GM12878 (cell line): ENCODE results near the gene PSMB3.
A peak's percentile ranks its signal among the peaks of the same experiment; 100 is the strongest.

Source experiments
- ATF2 ChIP-seq: IDR thresholded peaks from 2 replicates; pipeline ENCODE4 v1.6.1; 2012; ENCODE audit warnings: low read length, inconsistent platforms
- CEBPB ChIP-seq, 2 experiments: fragments of 150-350 bp in 1 of 2; IDR thresholded peaks; 2 replicates each; pipeline ENCODE4 v1.6.1; 2012 to 2014; ENCODE audit warnings: low read depth in 2 of 2, low read length in 2 of 2, borderline replicate concordance in 1 of 2, inconsistent platforms in 1 of 2
- CUX1 ChIP-seq: IDR thresholded peaks from 2 replicates; pipeline ENCODE4 v1.6.1; 2012; ENCODE audit warnings: improper control_type of control experiment, low read depth, low read length; ENCODE audit not compliant: insufficient replicate concordance
- EZH2 ChIP-seq: IDR thresholded peaks from 2 replicates; pipeline ENCODE4 v1.6.1; 2012; ENCODE audit warnings: low read depth, mild to moderate bottlenecking, control low read depth, inconsistent platforms, low read length, borderline replicate concordance; ENCODE audit not compliant: control insufficient read depth
- HCFC1 ChIP-seq: fragments of 150-350 bp; IDR thresholded peaks from 2 replicates; pipeline ENCODE4 v1.6.1; 2014; ENCODE audit warnings: low read length
- NR2C2 ChIP-seq: IDR thresholded peaks from 2 replicates; pipeline ENCODE4 v1.6.1; 2011; ENCODE audit warnings: borderline replicate concordance, low read depth; ENCODE audit not compliant: control insufficient read depth, insufficient read length
- POLR2AphosphoS2 ChIP-seq: IDR thresholded peaks from 2 replicates; pipeline ENCODE4 v1.6.1; 2011; ENCODE audit warnings: low read depth, mild to moderate bottlenecking, low read length, improper control_type of control experiment, moderate library complexity
- RAD21 ChIP-seq: IDR thresholded peaks from 2 replicates; pipeline ENCODE4 v1.6.1; 2011; ENCODE audit warnings: mild to moderate bottlenecking, low read depth, low read length, moderate library complexity; ENCODE audit not compliant: insufficient read depth
- TAF1 ChIP-seq: IDR thresholded peaks from 2 replicates; pipeline ENCODE4 v1.6.1; 2011; ENCODE audit warnings: mild to moderate bottlenecking, low read depth, low read length, borderline replicate concordance
- TCF3 ChIP-seq: IDR thresholded peaks from 2 replicates; pipeline ENCODE4 v1.6.1; 2012; ENCODE audit warnings: low read depth, mild to moderate bottlenecking, low read length, borderline replicate concordance; ENCODE audit not compliant: insufficient read depth
- TF ChIP-seq, protein P1 (sequence below), 3 experiments: IDR thresholded peaks in 2 of 3; conservative IDR thresholded peaks in 1 of 3; 2 replicates each; pipeline ENCODE4 v1.5.1; 2011; ENCODE audit warnings: low read depth in 3 of 3, low read length in 3 of 3, mild to moderate bottlenecking in 3 of 3, control low read depth in 2 of 3, moderate library complexity in 2 of 3, inconsistent platforms in 1 of 3, mixed read lengths in 1 of 3; ENCODE audit not compliant: control insufficient read depth in 2 of 3, insufficient read depth in 1 of 3; ENCODE audit errors: extremely low read depth in 1 of 3

- no peak for TF ChIP-seq HCFC1
- no peak for TF ChIP-seq TAF1
- TF ChIP-seq CUX1 = no peak
- no peak for TF ChIP-seq TCF3
- TF ChIP-seq, protein P1, sequence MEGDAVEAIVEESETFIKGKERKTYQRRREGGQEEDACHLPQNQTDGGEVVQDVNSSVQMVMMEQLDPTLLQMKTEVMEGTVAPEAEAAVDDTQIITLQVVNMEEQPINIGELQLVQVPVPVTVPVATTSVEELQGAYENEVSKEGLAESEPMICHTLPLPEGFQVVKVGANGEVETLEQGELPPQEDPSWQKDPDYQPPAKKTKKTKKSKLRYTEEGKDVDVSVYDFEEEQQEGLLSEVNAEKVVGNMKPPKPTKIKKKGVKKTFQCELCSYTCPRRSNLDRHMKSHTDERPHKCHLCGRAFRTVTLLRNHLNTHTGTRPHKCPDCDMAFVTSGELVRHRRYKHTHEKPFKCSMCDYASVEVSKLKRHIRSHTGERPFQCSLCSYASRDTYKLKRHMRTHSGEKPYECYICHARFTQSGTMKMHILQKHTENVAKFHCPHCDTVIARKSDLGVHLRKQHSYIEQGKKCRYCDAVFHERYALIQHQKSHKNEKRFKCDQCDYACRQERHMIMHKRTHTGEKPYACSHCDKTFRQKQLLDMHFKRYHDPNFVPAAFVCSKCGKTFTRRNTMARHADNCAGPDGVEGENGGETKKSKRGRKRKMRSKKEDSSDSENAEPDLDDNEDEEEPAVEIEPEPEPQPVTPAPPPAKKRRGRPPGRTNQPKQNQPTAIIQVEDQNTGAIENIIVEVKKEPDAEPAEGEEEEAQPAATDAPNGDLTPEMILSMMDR (IDR thresholded peaks at IDR 0.05 in 2 of 3, conservative IDR thresholded peaks at IDR 0.05 in 1 of 3; ENCODE audit: control insufficient read depth in 2 of 3, extremely low read depth in 1 of 3, insufficient read depth in 1 of 3, low read depth in 3 of 3, low read length in 3 of 3) = peak in 2 of 3 experiments; percentile 27 to 30; a peak in 3 of 6 replicates
- TF ChIP-seq CEBPB (IDR thresholded peaks at IDR 0.05; ENCODE audit: borderline replicate concordance in 1 of 2, low read depth in 2 of 2, low read length in 2 of 2) = no peak
- TF ChIP-seq RAD21 = no peak
- no peak for TF ChIP-seq EZH2
- TF ChIP-seq POLR2AphosphoS2 = no peak
- no peak for TF ChIP-seq NR2C2
- TF ChIP-seq ATF2 = no peak
These were observed 4.9 kb upstream of the PSMB3 start for GRCh38 chr17:38747463-38748148.
